GM12873 (cell line): Measurements from ENCODE around the gene TTYH1.

ENCODE experiments used
- TF ChIP-seq, protein P1 (sequence below): IDR thresholded peaks from 2 replicates; pipeline ENCODE4 v1.5.1; 2012; ENCODE audit warnings: low read depth, mild to moderate bottlenecking, moderate library complexity, low read length, control low read depth; ENCODE audit not compliant: insufficient read depth; ENCODE audit errors: missing control alignments

Gene TTYH1

DNA sequence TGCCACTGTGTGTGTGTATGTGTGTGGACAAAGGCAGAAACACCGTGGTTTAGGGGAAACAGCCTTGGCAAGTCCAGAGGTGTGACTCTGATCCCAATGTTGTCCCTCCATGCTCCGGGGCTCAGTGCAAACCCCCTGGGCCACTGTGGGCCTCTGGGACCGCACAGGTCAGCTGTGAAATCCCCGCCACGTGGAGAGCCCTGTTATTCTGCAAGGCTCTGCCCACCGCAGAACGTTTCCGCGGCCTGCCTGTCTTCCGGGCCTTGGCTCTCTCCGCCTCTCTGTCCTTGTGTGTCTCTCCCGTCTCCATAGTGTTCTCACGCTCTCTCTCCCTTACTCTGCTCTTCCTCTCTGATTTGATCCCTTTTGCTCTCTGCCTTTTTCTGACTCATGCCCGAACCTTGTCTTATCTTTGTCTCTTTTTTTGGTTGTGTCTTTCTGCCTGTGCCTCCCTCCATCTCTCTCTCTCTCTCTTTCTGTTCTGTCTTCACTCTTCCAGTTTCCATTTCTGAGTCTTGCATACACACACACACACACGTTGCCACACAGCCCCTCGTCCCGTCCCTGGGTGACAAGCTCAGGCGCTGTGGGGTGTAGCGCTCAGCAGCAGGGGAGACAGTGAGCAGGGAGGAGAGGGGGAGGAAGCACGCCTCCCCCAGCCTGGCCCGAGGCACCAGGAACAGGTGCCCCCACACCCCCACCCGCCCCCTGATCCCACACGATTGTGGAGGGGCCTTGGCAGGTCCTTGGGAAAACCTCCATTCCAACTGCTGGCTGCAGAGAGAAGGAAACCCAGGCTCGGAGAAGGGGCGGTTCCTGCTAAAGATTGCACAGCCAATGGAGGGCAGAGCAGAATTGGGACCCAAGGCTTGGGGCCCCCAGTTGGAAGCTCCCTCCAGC lies 3.0 kb downstream of the TTYH1 start:
- TF ChIP-seq, protein P1, sequence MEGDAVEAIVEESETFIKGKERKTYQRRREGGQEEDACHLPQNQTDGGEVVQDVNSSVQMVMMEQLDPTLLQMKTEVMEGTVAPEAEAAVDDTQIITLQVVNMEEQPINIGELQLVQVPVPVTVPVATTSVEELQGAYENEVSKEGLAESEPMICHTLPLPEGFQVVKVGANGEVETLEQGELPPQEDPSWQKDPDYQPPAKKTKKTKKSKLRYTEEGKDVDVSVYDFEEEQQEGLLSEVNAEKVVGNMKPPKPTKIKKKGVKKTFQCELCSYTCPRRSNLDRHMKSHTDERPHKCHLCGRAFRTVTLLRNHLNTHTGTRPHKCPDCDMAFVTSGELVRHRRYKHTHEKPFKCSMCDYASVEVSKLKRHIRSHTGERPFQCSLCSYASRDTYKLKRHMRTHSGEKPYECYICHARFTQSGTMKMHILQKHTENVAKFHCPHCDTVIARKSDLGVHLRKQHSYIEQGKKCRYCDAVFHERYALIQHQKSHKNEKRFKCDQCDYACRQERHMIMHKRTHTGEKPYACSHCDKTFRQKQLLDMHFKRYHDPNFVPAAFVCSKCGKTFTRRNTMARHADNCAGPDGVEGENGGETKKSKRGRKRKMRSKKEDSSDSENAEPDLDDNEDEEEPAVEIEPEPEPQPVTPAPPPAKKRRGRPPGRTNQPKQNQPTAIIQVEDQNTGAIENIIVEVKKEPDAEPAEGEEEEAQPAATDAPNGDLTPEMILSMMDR, result no peak

DNA sequence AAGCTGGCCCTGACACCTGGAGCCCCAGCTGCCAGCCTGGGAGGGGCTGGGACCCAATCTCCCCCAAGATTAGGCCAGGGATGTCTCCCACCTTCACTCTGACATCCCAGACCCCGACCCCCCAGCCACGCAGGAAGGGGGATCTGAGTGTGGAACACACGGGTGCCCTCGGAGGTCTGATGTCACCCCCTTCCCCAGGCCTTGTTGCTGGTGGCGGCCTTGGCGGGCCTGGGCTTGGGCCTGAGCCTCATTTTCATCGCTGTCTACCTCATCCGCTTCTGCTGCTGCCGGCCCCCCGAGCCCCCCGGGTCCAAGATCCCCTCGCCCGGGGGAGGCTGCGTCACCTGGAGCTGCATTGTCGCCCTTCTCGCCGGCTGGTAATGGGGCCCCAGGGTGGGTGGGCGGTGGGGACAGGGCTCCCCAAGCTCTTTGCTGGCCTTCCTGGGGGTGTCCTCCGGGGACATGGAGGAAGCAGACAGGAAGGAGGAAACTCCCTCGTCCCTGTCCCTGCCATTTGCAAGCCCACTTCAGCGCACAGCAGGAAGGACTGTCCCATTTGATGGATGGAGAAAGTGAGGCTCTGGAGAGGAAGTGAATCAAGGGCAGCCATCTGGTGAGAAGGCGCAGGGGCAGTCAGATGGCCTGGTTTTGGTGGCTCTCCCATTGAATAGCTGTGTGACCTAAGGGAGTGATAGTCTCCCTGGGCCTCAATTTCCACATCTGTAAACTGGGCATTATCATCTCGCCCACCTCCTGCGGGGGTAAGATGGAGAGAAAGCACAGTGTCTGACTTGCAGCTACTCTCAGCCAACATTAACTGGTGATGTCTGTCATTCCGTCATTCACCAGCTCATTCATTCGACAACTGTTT lies 3.9 kb downstream of the TTYH1 start:
- TF ChIP-seq, protein P1, result no peak

DNA sequence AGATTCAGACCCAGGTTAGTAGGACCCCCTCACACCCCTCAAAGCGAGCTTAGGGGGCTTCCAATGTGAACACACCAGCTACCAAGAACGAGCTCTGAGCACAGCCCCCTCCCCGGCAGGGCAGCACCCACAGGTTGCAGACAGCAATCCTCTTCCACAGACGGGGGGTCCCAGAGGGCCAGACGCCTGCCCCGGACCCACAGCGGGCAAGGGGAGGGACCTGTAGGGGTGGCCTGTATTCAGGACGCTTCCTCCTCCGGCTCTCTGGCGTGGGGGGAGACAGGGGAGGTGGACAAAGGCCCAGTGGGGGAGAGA lies 4.8 kb downstream of the TTYH1 start:
- TF ChIP-seq, protein P1, result no peak

DNA sequence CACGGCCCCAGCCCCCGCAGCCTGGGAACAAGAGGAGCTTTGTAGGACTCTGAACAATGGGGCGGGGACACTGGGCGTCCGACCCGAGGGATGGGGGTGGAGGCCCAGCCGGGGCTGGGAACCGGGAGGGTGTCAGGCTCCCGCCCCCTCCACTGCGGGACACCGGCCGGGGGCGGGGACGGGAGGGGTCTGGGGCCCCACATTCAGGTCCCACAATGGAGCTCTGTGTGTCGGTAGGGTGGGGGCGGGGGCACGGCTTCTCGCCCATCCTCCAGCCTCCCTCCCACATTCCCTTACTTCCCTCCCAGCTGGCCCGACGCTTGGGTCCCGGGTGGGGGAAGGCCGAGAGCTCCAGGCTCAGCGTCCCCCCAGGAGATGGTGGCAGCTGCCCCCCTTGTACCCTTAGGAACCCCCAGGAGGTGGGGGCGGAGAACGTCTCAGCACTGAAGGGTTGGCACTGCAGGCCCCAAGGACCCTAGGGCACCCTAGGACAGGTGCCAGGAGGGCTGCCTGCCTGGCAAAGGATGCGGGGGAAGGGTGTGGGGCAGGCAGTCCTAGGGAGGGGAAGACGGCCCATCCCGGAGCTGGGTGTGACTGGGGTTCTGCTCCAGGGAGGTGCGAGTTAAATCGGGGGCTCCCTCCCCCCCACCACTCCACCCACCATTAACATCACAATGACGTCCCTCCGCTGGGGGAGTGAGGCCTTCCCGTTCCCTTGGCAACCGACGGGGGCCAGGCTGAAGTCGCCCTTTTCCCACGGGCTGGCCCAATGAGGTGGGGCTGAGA lies 5.3 kb downstream of the TTYH1 start:
- TF ChIP-seq, protein P1, result no peak

DNA sequence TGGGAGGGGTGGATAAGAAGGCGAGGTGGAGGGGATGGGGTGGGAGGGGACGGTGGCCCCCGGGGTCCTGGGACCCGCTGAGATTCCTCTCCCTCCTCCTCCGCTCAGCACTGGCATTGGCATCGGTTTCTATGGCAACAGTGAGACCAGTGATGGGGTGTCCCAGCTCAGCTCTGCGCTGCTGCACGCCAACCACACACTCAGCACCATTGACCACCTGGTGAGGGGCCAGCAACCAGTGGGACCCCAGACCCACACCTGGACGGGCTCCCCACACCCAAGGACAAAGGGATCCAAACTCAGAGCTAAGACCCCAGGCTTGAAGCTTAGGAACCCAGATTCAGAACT lies 5.9 kb downstream of the TTYH1 start:
- TF ChIP-seq, protein P1, result no peak

DNA sequence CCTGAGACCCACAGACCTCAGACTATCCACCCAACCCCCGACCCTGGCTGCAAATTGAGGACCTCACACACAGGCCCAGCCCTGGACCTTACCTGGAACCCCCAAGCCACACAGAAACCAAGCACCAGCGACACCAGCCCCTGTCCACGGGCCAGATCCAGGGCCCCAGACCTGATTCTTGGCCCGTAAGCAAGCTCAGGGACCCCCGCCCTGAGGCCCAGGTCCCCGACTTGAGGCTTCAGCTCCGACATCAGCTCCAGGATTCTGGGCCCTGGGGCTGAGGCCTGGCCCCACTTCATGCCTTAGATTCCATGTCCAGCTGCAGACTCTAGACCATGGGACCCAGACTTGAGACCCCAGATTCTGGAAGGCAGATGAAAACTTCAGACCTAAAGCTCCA lies 6.3 kb downstream of the TTYH1 start:
- TF ChIP-seq, protein P1, result no peak
